Kidney capillary endothelial cell (primary cell): ENCODE data around the gene RAMP1.

ENCODE experiments used
- DNase-seq: peaks from one replicate; pipeline ENCODE4 v3.0.0-alpha.2; 2018; ENCODE audit warnings: low spot score

RAMP1 gene

DNA sequence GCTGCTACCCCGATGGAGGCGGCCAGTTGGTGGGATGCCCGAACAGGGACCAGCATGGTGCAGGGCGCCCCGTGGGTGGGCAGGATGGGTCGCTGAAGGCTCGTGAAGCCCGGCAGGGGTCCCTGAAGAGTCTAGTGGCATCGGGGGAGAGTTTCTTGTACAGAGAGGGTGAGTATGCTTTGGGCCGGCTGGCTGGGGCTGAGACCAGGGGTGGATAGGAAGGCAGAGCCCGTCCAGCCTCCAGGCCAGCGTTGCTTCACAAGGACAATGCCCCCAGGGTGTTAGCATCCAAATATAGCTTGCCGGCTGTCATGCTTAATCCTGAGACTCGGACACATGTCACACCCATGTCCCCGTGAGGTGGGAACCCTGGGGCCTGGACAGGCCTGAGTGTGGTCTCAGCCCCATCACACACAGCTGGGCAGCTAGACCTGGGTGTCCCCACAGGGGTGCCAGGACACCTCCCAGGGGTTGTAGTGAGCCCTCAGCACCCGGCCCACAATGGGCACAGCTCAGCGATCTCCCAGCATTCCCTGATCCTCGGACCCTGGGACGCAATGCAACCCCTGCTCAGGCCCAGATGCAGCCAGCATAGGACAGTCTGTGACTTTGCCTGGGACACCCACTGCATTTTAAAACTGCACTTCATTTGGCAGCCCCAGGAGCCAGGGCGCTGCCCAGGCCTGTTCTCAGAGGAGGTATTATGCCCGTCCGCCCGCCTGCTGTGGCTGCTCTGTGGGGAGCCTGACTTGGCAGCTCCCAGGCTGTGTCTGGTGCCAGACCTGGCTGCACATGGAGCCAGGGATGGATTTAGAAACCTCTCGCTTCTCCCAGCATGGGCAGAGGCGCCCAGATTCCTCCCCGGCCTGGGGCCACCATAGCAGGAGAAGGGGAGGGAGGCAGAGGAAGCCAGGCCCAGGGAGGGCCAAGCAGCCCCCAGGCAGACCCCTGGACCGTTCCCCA is 36.4 kb downstream of the RAMP1 start:
- no peak for DNase-seq

DNA sequence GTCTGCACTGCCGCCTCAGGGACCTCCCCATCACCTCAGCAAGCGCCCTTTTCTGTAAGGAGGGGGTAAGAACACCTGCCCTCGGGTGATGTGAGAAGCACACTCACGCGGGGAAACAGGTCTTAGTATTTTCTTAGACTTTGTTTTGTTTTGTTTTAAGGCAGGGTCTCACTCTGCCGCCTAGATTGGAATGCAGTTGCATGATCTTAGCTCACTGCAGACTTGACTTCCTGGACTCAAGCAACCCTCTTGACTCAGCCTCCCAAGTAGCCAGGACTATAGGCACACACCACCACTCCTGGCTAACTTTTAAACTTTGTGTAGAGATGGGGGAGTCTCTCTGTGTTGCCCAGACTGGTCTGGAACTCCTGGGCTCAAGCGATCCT is 37.1 kb downstream of the RAMP1 start:
- no peak for DNase-seq

DNA sequence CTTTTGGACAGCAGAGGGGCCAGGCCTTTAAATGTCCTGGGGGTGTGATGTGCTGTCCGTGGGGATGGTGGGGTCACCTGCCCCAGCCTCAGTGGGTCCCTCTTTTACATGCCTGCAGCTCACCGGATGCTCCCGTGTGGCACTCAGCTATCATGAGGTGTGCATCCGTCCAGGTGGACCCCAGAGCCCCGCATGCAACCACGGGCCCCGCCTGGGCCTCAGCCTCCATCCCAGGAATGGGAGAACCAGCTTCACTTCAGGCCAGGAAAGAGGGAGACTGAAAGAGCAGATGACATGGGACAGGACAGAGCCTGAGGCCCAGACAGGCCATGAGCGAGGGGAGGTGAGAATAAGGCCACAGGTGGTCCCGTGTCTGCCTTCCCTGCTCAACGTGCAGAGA is 37.5 kb downstream of the RAMP1 start:
- no peak for DNase-seq

DNA sequence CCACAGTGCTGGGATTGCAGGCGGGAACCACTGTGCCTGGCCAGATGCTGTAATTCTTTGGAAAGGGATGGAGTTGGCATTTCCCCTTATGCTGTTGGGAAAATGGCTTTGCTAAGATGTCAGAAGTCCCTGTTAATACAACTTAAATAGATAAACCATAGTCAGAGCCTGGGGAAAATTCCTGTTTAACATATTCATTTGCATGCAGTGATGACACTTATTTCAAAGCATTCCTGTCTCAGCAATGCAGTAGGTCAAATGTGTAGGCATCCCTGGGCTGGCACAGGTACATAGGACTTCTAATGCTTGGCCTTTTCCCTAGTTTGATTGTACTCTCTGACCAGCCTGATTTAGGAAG is 38.6 kb downstream of the RAMP1 start:
- no peak for DNase-seq

DNA sequence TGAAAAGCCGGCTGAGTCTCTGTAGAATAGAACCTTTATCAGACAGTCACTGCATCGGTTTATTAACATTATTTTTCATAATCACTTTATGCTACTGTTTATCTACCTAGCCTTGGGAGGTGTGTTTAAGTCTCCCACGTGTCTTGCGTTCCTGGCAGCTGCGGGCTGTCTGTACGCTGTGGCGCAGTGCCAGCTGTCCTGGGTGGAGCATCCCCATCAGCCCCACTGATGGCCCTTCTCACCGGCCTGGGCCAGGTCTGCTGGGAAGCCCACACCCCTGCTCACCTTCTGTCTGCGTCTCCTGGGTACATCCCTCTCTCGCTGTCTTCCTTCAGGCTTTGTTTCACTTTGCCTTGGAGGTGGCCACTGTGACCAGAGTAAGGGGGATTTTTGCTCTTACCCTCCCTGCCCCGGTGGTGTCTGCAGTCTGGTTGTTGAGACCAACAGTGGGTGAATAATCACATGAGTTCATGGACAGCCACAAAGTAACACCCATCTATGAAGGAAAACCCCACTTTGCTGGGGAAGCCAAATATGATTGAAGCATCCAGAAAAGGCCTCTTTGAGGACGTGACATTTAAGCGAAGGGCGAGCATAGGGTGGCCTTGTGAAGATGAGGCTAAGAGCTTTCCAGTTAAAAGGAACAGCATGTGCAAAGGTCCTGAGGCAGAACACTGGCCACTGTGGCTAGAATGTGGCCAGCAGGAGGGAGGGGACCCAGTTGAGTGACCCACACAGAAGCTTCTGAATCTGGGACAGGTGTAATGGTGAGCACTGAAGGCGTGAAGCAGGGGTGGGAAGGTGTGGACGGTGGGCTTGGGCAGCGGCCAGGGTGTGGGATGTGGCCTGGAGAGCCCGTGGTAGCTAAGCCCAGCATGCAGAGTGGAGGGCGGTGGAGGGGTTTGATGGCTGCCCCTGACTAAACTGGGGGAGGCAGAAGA is 41.7 kb downstream of the RAMP1 start:
- no peak for DNase-seq

DNA sequence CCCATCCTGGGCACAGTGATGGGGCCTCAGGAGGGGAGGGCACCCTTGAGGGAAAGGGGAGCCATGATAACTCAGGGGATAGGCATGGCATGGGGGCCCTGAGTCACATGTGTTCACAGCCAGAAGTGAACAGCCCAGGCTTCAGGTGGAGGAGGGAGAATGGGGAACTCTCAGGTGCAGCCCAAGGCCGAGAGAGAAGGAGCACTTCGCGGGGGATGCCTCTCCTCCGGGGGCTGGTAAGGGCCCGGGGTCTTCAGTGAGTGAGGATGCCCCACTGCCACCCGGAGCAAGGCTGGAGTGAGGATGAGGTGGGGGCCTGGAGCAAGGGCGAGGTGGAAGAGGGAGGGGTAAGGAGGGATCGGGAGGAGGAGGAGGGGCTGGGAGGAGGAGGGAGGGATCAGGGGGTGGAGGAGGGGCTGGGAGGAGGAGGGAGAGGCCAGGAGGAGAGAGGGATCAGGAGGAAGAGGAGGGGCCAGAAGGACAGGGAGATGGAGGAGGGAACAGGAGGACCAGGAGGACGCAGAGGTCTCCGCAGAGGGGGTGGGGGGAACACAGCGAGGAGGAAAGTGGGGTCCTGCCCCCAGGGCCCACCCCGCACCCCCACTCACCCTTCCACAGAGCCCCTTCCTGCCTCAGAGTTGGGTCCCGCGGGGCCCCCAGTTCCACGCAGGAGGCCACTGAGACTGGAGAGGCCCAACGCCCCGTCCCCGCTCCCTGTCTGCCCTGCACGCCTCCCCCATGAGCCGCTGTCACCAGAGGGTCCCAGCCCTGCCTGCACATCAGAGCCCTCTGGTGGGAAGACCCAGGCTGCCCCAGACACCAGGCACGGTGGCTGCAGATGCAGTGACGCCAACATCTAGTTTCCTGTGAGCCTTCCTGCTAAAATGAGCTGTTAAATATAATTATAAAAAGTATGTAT is 42.8 kb downstream of the RAMP1 start:
- DNase-seq = no peak

DNA sequence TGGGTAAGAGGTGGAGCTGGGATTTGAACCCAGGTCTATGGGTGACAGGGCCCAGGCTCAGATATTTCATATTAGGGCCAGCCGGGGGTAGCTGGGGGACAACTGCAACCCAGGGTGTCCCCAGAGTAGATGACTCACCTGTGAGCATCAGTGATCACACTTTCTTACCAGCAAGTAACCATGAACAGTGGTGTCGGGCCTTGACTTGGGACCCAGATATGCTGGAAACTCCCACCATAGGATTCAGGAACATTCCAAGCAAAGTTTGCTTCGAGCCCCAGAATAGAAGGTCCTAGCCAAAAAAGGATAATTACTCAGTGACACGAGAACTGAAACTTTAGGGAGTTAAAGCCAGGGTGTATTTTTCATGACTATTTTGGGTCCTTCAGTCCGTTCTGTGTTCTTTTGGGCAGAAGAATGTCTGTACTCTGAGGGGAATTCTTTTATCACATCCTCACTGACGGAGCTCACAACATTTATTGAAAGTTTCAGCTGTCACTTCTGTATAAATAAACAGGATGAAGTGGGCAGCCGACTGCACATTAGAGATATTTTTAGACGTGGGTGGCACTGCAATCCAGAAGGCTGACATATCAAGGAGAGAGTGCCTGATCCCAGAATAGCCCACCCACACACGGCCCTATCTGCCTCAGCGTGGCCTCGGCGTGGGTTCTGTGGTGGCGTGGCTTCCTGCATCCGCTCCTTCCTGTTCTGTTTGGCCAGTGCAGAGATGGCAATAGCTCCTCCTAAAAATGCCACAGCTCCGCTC is 45.6 kb downstream of the RAMP1 start:
- peak; percentile 10 for DNase-seq

DNA sequence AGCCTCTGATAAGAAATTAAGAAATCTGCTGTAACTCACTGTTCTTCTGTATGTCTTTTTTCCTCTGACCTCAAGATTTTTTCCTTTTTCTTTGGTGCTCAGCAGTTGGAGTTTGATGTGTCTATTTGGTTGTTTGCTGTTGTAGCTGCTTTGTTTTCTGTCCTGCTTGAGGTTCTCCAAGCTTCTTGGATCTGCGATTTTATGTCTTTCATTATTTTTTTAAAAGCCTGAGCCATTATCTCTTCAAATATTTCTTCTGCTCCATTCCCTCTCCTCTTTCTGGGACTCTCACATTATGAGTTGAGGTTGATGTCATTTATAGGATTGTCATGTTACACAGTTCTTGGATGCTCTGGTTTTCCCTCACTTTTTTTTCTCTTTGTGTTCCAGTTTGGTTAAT is 47.7 kb downstream of the RAMP1 start:
- DNase-seq = no peak

DNA sequence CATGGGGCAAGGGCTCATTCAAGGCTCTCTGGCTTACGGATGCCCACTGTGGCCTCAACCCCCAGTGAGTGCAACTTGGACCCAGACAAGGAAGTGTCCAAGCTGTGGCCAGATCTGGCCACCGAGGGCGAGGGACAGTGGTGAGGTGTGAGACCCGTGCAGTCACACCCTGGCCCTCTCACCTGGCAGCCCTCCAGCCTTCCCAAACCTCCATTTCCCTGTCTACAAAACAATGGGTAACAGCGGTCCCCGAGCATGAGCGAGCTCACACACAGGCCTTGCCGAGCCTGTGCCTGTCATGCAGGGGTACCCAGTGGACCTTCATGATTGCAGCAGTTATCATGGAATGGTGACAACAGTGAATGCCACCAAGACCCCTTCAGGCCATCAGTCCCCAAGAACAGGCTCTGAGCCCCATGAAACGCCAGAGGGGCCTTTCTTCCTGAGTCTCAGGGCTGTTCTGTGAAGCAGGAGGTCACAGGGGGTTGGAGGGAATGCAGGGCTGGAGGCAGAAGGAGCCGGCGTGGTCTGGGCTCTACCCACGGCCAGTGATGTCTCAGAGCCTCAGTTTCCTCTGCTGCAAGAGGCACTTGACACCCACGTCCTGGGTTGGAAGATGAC is 49.8 kb downstream of the RAMP1 start:
- no peak for DNase-seq

DNA sequence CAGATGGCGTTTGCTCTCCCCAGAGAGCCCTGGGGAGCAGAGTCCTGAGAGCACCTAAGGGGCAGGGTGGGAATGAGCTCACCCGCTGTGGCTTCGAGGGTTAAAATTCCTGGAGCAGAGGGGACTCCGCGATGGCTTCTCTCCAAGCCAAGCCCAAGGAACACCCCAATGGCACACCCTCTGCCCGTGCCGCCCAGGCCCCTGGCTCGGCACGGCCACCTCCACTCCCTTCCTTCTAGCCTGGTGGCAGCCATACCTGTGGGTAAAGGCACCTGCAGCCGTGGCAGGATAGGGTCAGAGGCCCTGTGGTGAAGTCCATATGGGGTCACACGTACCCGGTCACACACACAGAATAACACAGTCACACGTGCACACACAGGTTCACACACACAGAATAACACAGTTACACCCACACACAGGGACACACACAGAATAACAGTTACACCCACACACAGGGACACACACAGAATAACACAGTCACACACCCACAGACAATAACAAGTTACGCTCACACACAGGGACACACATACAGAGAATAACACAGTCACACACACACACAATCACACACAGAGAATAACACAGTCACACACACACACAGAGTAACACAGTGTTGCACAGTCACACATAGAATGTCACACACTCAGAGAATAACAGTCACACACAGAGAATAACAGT is 50.5 kb downstream of the RAMP1 start:
- DNase-seq = no peak

DNA sequence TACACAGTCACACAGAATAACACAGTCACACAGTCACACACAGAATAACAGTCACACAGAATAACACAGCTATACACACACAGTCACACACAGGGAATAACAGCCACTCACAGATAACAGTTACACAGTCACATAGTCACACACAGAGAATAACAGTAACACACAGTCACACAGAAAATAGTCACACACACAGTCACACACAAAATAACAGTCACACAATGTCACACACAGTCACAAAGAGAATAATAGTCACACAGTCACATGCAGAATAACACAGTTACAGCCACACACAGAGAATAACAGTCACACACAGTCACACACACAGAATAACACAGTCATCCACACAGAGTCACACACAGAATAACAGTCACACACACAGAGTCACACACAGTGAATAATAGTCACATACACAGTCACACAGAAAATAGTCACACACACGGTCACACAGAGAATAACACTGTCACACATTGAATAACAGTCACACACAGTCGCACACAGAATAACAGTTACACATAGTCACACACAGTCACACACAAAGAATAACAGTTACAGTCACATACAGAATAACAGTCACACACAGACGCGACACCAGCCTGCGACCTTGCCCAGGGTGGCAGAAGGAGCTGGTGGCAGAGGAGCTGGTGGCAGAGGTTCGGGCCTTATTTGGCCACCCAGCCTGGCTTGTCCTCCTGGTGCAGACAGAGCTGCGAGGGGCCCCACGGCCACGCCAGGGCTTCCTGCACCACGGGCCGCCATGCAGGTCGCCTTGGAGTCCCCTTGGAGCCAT is 51.3 kb downstream of the RAMP1 start:
- DNase-seq = no peak

DNA sequence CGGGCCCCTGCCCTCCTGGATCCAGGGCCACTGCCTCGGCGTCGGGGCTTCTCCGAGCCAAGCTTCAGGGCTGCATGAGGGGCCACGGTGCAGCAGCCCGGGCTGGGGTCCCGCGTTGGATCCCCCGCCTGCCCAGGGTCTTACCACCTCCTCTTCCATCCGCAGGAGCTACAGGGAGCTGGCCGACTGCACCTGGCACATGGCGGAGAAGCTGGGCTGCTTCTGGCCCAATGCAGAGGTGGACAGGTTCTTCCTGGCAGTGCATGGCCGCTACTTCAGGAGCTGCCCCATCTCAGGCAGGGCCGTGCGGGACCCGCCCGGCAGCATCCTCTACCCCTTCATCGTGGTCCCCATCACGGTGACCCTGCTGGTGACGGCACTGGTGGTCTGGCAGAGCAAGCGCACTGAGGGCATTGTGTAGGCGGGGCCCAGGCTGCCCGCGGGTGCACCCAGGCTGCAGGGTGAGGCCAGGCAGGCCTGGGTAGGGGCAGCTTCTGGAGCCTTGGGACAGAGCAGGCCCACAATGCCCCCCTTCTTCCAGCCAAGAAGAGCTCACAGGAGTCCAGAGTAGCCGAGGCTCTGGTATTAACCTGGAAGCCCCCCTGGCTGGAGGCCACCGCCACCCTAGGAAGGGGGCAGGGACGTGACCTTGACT is 52.1 kb downstream of the RAMP1 start:
- DNase-seq = no peak

DNA sequence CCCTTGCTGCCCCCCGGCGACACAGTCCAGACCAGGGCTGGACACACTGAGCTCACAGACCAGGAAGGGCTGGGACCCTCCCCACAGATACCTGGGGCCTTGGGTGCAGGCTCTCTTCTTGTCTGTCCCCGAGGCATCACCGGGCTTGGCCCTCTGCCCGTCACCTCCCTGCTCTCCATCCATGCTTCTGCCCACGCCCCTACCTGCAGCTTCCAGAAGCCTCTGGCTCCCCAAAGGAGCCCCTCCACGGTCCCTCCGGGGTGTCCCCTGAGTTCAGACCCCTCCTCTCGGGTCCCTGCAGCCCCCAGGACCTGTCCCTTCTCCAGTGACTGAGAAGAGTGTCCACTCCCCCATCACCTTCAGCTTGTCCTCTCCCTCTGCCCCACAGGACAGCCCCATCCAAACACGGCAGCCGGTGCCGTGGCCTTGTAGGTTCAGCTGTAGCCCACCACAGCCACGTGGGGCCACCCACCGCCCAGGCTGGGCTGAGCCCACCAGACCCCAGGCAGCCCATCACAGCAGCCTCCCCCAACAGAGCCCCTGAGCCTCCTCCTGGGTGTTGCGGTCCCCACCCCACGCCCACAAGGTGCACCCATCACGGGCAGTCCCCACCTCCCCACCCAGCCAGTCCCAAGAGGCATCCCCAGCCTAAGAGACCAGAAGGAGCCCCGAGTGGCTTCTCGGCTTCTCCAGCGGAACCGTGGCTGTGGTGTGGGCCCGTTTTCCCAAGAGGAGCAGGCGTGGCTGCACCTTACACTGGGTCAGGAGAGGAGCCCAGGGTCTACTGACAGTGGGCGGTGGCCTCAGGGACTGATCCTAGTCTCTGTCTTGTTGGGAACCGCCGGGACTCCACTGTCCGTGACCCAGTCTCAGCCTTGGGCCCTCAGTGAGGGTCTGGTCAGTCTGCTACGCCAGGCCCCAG is 53.1 kb downstream of the RAMP1 start:
- DNase-seq = no peak

DNA sequence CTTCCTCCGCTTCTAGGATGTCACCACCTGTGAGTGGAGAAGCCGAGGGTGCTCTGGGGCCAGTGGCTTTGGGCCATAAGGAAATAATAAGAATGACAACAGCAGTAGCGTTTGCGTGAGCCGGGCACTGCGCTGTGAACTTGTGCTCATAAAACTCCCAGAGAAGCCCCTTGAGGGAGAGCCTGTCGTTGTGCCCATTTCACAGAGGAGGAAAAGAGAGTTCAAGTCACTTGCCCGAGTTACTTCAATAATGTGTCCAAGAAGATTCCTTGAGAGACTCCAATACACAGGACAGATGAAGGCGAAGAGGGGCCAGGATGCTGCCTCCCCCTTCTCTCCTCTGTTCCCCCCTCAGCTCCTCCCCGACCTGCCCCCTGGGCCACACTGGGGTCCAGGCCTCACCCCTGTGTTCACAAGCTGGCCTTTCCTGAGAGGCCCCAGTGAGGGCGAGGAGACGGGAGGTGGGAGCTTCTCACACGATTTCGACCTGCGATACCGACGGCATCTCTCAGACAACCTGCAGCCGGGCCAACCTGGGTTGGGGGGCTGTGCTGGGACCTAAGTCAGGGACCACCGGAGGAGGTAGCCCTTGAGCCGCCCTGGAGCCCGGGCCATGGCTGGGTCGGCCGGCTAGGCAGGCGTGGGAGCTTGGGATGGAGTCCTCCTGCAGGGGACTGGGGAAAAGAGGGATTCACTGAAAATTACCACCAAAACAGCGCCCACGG is 53.9 kb downstream of the RAMP1 start:
- DNase-seq = no peak

DNA sequence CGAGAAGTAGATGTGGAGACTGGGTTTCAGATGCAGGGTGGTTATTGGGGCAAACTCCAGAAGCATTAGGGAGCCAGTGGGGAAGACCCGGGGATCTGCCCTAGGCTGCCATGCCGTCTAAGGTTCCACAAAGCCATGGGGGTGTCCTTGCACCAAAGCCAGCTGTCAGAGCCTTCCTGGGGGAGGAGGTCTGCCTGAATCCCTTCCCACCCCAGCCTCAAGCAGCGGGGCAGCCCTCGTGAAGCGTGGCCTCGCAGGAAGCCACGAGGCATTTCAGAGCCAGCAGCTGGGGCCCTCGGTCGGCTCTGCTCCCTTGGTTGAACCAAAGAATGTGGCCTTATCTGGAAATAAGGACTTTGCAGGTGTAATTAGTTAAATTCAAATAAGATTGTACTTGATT is 56.2 kb downstream of the RAMP1 start:
- DNase-seq = no peak

DNA sequence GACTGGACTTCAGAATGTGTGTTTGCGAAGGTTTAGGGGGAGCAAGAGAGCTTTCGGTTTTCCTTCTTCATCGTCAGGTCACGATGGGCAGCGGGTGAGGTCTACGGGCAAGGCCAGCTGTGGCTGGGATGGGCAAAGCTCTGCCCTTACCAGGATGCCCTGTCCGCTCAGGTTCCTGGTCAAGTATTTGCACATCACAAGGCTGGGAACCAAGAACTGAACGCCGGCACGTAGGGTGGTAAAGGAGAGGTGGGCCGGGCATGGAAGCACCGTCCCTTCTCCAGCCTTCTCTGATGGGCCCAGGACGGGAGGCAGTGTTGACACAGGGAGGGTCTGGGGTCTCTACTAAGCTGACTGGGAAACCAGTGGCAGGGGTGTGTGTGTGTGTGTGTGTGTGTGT is 56.9 kb downstream of the RAMP1 start:
- no peak for DNase-seq
